ENCODE measurements around the gene ORMDL3.

- TF ChIP-seq CTCF (conservative IDR thresholded peaks at IDR 0.05; ENCODE audit: low read depth, low read length) (no peak), EZH2 (IDR thresholded peaks at IDR 0.05; ENCODE audit: borderline replicate concordance, low read depth, low read length, poor library complexity, severe bottlenecking) (no peak)
Observed at GRCh38 chr17:39921323-39921722, 6.1 kb downstream of the ORMDL3 start.

Data from A673 (cell line).